ENCODE results near the gene CALML3. TPM values are rescaled to one million over a fixed set of nuclear protein-coding genes. Genes with fewer than 3 reads are reported as not detected.

Gene CALML3
- total RNA-seq, 1 donor from 2014 or later: 9.4 TPM

DNA sequence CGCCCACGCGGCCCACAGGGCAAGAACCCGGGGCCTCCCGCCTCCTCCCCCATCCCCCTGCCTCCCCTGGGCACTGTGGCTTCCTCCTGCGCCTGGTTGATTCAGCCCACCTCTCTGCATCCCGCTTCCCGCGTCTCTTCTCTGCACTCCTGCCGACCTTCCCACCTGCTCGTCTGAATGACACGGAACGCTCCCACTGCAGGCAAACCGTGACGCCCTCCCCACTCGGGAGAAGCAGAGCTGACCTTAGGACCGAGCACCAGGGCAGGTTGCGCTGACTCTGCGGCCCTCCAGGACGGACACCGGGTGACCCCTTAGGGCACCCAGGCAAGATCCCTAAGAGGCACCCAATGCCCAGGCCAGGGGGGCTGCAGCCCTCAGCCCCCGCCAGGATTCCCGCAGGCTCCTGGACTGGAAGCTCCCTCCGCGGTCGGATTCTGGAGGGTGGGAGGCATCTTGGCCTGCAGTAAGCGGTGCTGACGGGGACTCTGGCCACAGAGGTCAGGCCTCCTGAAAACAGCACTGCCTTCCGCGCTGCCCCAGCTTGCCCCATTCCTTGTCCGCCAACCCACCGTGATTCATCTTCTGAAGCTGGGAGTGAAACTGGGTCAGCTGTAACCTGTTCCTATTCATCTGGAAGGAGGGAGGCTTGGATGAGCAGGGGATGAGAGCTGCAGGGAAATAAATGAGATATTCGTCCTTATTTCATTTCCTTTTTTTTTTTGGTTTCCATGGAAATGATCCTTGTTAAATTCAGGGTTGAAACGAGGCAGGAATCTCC is 990 bp downstream of the CALML3 start:
- DNase-seq: no peak

DNA sequence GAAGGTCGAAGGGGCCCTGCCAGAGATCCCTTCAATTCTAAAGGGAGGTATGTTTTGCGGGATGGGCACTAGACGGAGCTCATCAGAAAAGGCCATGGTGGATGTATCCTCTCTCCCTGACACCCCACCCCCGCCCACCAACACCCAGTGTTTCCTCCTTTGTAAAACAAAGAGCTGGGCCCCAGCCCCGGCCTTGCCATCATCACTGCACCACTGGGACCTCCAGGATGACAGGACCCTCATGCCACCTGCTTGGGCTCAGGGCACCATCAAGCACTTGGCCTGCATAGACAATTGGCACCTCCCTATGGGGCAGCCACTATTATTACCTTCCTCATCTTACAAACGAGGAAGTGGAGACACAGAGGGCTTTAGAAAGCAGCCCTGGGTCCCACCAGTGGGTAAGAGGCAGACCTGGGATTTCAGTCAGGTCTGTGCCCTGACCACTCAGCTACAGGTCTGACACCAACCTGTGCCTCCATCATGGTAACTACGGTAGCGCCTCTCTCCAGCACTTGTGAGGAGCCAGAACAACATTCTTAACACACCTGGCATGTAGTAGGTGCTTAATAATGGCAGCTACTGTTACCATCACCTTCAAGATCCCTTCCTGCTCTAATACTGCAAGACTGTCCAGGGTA is 2.0 kb downstream of the CALML3 start:
- DNase-seq: no peak

DNA sequence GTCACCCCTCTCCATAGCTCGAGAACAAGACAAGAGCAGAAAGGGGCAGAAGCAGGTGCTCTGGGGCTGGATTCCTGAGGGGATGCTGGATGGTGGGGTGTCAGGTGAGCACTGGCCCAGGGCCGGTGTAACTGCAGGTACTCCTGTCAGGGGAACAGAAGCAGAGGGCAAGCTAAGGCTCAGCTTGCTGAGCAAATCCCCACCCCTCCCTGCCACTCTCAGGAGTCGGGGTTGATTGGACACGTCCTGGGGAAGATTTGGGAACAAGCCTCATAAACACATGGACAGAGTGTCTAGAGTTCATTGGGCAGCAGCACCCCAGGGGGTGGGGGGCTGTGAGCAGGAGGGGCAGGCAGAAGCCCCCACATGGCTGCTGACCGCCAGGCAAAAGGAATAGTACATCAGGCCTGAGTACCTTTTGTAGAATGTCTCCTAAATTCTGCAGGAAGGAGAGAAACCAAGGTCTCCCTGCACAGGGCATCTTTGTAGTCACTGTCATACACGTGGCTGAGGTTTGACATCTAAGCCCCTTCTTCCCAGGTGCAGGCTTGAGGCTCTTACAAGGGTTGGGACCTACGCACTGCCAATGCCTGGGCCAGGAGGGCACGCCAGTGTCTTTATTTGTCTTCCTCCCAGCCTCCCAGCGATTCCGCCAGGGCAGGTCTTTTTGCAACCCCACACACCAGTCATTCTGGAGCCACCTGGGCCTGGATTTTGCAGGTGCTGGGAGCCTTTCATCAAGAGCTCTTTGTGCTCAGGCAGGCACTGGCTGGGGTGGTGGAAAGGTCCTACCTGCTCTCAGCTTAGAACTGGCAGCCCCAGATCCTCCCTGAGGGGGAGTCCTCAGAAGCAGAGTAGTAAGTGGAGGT is 2.8 kb downstream of the CALML3 start:
- DNase-seq: no peak

DNA sequence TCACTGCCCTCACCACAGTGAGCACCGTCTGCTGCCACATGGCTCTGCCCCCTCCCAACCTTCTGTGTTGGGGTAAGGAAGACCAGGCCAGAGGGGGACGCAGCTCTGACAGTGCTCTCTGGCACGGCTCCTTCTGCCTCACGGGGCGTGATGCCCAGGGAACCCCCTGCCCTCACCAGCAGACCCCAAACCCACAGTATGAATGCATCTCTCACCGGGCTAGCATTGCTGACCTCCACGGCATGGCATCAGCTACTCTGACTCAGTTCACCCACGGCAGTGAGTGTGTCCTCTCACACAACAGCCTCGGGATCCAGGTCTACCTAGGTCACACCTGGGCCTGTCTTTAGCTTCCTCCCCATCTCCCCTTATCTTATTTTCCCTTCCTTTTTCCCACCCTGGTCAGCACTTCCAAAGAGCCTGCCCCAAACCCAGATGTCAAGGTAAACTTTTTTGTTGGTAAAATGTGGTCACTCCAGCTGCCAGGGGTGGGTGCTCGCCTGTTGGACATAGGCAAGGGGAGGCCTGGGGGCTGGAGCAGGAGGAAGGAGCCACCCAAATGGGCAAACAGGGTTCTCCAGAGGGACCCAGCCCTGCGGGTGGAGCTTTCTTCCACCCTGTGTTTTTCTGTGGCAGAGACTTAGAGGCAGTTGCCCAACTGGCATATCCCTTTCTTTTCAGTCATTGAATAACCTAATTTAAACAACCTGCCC is 4.4 kb downstream of the CALML3 start:
- no peak for DNase-seq

DNA sequence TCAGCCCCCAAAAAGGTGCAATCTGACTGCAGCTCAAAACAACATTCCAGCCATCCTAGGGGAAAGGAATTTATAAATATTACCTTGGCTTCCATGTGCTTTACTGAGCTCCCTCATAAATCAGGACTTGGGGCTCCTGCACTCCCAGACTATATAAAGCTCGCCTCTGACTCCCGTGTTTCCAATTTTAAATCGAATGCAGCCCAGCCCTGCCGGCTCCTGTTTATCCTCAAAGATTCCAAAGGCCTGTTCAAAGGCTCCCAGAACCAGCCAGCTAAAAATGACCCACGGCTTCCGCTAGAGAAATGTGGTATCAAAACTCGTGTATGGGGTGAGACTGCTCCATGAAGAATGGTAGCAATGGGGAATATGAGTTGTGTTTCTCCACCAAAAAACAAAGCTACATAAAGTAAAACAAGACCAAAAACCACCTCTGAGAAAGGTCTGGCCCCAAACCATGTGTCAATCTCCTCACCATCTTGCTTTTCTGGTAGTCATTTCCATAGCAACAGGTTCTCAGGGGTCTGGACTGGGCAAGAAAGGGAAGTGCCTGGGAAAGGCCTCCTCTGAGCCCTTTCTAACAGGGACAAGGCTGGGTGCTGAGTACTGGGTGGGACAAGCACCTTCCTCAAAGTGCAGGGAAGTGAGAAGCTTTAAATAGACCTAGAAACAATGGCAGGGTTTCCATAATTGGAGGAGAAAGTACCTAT is 5.1 kb downstream of the CALML3 start:
- no peak for DNase-seq

DNA sequence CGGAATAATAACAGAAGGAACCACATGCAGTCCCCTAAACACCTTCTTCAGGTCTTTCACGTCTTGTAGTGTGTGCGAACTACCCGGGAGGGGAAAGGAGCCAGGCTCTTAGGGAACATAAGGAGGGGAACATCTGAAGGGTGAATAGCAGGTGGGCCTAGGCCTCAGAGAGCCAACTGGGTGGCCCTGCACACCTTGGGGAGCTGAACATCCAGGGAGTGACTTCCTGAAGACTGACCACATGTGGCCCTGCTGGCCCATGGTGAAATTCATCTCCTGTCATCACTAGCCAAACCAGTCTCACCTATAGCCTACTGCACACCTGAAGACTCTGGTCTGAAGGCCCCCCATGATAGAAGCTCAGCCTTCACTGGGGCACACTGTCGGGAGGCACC is 5.6 kb downstream of the CALML3 start:
- DNase-seq: no peak

DNA sequence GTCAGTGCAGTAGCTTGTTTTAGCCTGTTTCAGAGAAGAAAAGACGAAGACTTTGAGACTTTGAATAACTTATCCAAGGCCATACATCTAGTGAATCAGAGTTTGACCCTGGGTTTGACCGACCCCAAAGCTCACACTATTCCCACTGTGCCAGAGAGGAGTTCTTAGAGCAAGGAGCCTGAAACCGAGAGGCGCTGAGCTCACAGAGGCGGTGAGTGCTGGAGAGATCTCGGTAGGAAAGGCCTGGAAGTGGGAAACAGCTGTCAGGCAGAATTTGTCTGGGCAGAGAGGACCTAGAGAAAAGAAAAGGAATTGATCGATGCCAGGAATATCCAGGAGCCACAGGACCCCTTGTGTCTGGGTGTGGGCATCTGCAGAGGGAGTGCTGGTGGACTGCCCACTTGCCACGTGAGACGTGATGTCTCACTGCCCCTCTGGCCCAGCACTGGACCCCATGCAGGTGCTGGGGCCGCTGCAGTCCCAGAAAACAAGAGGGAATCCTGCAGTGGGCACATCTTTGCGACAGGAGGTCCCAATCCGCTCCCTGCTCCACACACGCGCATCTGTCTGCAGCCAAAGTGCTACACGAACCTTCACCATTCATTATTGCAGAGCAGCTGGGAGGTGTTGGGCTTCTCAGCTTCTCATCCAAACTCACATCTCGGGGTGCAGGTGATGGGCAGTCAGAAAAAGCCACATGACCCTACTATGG is 6.2 kb downstream of the CALML3 start:
- no peak for DNase-seq

DNA sequence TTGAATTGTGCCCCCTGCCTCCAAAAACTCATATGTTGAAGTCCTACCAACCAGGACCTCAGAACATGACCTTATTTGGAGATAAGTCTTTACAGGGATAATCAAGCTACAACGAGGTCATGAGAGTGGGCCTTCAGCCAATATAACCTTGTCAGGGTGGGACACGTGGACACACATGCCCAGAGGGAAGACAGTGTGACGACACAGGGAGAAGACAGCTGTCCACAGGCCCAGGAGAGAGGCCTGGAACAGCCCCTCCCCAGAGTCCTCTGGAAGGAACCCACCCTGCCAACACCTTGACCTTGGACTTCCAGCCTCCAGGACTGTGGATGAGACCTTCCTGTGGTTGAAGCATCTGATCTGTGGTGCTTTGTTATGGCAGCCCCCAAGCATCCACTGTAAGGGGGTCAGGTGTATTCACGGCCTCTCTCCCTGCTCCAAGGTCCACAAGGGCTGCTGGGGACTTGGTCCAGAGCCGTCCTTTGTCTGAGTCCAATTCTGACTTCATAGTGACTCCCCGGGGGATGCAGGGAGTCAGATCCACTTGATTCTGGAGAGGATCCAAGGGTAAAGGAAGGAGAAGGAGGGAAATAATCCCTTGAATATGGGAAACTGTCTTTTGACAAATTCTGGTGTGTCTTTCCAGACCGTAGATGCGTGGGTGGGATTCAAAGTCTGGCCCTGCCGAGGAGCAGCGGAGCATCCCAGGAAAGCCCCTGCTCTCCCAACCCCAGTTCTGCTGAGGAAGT is 7.0 kb downstream of the CALML3 start:
- DNase-seq: no peak

DNA sequence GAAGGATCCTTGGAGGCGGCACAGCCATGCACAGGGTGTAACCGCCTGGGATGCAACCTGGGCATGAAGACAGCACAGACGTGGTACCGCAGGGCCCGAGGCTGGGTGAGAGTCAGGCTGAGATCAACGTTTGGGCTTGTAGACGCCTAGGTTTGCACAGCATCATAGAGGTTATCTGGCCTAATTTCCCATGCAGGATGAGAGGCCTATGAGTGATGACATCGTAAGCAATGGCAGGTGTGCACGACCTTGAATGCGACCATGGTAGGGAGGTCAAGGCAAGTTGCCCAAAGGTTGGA is 7.5 kb downstream of the CALML3 start:
- DNase-seq: no peak

DNA sequence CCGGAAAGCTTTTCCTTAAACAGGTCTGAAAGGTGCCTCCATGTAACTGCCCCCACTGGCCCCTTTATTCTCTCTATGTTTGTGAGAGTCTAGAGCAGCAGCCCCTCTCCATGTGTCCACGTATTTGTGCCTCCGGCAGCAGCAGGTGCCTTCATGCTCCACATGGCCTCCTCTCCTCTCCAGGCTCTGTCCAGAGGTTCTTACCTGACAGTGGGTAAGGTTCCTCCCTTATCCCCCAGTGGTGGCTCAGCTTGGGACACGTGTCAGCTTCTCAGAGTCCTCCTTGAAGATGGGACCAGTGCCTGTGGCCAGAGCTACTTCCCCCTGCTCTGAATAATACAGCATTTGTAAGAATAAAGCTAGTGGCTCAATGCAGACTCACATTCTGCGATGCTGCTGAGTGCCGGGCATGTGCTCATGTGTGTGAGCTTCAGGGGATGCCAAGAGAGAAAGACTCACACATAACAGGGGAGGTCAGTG is 7.9 kb downstream of the CALML3 start:
- no peak for DNase-seq

DNA sequence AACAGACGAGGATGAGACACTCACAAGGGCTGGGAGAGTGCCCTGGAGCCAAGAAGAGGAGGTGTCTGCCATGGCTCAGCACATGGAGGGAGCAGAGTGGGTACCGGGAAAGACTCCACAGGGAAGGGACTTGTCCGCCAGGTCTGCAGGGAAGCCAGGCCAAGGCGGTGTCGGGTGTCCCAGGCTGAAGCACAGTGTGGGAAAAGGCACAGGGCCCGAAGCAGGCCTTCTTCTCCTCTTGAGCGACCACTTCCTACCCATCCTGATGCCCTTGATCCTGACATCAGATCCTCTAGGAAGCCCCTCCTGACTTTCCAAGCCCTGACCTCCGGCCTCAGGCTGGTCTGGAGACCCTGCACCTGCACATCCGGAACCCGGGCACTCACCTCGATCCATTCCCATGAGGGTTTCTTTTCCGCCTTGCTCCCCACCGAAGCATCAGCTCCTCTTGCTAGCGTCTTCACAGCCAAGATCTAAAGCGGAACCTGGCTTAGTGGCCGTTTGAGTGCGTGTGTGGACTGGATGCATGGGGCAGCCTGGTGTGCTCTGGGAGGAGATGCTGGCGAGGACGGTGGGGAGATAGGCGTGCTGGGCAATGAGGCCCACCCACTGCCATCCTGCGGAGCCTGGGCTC is 8.5 kb downstream of the CALML3 start:
- DNase-seq: no peak

DNA sequence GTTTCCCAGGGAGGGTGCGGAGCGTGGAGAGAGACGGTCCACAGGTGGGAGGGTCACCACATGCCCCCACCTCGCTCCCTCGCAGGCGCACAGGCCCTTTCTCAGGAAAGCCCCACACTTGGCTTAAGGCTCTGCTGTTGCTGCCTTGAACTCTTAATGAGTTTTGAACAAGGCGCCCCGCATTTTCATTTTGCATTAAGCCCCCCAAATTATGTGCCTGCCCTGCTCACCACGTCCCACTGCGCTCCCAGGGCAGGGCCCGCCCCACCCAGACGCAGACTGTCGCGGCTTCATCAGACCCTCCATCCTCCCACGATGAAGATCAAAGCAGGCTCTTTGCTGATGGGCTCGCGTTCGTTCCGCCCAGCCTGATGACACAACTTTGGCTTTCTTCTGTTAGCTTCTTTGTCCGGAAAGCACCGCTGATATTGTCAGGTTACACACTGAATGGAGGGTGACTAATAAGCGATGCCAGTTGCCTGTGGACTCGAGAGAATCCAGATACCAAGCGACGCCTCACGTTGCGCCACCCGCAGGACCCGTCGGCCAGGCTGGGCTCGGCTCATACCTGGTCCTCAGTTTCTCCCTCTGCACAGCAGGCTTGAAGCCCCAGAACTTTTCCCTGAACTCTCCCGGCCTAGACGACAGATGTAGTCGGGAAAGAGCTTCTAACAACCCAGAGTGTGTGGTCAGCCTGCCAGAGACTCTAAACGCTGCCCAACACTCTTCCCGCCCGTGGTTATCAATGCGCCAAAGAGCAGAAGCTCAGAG is 9.5 kb downstream of the CALML3 start:
- no peak for DNase-seq

DNA sequence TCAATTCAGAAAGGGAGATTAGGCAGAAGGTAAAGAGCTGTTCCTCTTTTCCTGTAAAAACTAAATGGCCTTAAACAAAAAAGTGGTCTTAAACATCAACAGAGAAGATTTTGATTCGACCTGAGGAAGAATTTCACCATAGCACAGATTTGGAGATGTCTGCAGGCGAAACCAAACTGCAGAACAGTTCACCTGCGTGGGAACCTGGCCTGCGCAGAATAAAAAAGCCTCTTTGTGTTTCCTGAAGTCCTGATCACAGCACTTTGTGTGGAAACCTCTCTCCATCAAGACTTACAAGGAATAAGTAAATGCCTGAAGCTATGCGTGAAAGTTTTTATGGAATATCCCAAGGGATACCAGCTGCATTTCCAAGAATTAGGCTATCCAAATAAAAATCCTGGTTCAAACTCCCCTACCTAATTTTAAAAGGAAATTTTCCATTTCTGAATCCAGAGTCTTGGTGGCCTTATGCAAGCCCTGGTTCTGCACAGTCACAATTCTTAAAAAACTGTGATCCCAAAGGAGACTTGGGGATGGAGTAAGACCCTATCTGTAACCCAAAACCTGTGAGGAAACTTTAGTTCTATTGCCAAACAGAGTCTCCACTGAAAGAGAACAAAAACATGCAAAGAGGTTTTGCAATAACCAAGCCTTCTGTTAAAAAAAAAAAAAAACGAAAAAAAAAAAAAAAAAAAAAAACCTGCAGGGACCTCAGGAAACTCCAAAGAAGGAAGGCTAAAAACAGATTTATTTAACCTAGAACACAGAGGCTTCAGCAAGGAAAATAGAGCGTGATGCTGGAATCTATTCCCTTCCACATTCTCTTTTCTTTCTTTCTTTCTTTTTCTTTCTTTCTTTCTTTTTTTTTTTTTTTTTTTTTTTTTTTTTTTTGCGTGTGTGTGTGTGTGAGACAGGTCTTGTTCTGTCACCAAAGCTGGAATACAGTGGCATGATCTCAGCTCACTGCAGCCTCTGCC is 10.4 kb downstream of the CALML3 start:
- peak; percentile 66 for DNase-seq

DNA sequence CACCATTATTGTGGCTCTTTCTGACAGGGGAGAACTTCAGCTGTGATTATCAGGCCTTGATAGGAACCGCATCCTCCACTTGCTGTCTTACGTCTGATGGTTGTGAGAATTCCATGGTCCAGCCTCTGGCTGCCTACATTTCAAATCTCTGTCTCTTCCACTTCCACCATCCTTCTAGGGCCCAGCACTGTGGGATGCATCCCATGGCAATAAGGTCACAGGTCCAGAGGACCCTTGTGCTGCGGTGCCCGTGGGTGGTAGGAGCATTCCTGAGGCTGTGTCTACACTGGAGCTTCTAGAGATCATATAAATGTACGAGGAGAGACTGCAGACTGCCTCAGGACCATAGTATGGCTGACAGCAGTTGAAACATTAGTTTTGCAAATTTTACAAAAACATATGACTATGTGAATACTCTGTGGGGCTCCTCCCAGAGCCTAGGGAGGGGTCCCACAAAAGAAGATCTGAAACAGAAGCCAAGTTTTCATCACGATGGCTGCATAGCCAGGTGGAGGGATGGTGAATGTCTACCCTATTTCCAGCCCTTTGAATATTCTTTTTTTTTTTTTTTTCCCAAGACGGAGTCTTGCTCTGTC is 11.8 kb downstream of the CALML3 start:
- no peak for DNase-seq

DNA sequence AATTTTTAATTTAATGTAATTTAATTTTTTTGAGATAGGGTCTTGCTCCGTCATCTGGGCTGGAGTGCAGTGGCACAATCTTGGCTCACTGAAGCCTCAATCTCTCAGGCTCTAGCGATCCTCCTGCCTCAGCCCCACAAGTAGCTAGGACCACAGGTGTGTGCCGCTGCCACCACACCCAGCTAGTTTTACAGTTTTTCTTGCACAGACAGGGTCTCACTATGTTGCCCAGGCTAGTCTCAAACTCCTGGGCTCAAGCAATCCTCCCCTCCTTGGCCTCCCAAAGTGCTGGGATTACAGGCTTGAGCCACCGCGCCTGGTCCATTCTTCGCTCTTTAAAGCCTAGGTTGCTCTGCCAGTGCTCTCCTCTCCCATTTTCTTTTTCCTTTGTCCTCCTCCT is 12.9 kb downstream of the CALML3 start:
- no peak for DNase-seq

DNA sequence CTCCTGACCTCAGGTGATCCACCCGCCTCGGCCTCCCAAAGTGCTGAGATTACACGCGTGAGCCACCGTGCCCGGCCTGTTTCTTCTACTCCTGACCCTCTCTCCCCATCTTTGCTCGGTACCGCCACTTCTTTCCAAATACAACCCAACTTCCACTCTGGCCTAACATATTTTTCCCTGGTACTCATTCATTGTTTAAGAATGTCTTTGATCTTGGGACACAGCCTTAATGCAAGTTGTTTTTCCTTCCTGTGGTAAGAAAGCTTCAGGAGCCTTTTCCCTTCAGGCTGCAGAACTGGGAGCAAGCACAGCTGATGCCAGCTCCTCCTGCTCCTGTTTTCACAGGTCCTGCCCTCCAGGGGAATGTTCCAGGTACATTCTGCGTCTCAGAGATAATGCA is 13.7 kb downstream of the CALML3 start:
- no peak for DNase-seq

DNA sequence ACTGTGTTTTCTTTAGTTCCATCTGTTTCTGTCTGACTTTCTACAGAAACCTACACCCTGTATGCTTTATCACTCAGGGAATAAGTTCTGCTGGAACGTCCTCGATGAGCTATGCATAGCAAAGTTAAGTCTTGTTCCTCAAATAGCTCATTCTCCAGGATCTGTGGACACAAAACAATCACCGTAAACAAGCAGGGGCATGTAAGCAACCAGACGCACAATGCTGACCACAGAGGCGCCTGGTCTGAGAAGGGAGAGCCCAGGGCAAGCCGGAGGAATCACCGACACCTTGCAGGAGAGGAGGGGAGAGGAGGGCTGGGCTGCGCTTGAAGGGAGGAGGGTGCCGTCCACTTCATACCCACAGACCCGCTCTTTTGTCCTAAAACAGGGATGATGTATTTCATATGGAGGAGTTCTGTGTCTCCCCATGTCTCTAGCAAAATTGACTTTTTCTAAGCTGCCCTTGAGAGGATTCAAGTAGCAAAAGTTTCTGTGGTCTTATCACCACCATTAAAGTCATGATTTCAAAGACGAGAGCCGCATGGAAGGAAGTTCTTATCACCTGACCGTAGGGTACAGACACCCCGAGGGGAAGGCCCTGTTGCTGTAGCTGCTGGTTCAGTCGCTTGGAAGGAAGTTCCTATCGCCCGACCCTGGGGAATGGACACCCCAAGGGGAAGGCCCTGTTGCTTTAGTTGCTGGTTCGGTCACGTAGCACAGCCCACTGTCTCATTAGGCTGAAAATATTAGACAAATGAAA is 14.3 kb downstream of the CALML3 start:
- no peak for DNase-seq
